Measurements from ENCODE around the gene INPP5D. TPM values are rescaled to one million over a fixed set of nuclear protein-coding genes. Genes with fewer than 3 reads are reported as not detected.

Gene INPP5D
- total RNA-seq, 1 donor: under 0.01 TPM

GRCh38 chr2:233223059-233223894, 163.1 kb downstream of the INPP5D start:
- DNase-seq (ENCODE audit: low read depth): no peak

DNA sequence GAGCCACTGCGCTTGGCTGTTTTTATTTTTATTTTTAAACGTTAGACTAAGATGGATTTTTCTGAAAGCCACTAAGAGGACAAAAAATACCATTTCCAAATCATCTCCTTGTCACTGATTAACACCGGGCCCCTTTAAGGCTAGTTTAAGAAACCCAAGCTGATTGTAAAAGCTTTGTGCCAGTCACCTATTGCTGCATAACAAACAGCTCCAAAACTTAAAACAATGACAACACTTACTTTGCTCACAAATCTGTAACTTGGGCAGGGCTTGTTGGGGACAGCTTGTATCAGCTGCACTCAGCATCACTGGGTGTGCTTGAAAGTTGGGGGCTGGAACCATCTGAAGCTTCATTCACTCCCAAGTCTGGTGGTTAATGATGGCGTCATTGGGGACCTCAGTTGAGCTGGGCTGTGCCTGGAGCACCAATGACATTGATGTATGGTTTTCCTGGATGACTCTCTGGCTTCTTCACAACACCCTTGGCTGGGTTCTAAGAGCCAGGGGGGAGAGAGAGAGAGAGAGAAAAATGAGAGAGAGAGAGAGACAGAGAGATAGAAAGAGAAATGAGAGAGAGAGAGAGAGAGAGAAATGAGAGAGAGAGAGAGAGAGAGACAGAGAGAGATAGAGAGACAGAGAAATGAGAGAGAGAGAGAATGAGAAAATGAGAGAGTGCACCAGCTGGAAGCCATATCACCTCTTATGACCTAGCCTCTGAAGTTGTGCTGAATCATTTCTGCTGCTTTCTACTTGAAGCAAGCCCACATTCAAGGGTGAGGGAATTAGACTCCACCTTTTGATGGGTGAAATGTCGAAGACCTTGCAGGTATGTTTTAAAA, 165.3 kb downstream of the INPP5D start:
- DNase-seq (ENCODE audit: low read depth): no peak
- TF ChIP-seq, protein P1, sequence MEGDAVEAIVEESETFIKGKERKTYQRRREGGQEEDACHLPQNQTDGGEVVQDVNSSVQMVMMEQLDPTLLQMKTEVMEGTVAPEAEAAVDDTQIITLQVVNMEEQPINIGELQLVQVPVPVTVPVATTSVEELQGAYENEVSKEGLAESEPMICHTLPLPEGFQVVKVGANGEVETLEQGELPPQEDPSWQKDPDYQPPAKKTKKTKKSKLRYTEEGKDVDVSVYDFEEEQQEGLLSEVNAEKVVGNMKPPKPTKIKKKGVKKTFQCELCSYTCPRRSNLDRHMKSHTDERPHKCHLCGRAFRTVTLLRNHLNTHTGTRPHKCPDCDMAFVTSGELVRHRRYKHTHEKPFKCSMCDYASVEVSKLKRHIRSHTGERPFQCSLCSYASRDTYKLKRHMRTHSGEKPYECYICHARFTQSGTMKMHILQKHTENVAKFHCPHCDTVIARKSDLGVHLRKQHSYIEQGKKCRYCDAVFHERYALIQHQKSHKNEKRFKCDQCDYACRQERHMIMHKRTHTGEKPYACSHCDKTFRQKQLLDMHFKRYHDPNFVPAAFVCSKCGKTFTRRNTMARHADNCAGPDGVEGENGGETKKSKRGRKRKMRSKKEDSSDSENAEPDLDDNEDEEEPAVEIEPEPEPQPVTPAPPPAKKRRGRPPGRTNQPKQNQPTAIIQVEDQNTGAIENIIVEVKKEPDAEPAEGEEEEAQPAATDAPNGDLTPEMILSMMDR (IDR thresholded peaks at IDR 0.05; ENCODE audit: insufficient read depth, low read depth, low read length): no peak
- no peak overlapping the region for H3K4me3 ChIP-seq (ENCODE audit: low read depth, low read length)

More at GRCh38 chr2:233223059-233223894, 163.1 kb downstream of the INPP5D start:
- TF ChIP-seq, protein P1 (IDR thresholded peaks at IDR 0.05; ENCODE audit: insufficient read depth, low read depth, low read length): no peak
- H3K4me3 ChIP-seq (ENCODE audit: low read depth, low read length): no peak overlapping the region

DNA sequence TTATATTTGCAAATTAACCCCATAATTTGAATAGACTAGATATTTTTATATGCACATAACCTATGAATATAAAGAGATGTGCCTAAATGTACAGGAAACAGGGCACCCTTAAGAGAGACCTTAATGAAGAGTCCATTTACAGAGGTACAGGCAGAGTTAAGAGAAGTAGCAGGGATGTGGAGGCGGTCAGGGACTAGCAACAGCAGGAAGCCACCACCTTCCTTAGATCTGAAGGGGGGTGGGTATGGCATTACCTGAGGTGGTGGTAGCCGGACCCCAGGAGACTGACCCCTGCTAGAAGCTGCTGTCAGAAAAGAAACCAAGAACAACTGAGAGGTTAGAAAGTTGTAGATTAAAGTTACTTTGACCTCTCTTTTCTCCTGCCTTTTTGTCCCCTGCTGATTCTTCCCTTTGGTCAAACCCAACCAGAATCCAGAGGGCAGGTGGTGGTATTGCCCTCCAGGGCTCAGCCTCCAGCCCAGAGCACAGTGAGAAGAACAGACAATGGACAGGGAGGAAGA, 166.4 kb downstream of the INPP5D start:
- DNase-seq (ENCODE audit: low read depth): no peak
- no peak overlapping the region for H3K4me3 ChIP-seq (ENCODE audit: low read depth, low read length)
- TF ChIP-seq, protein P1 (IDR thresholded peaks at IDR 0.05; ENCODE audit: insufficient read depth, low read depth, low read length): no peak

- TF ChIP-seq, protein P1 (IDR thresholded peaks at IDR 0.05; ENCODE audit: insufficient read depth, low read depth, low read length): no peak
- no peak for DNase-seq (ENCODE audit: low read depth)
- H3K4me3 ChIP-seq (ENCODE audit: low read depth, low read length): no peak overlapping the region
These were observed 167.3 kb downstream of the INPP5D start for GRCh38 chr2:233227346-233227978.

- no peak for DNase-seq (ENCODE audit: low read depth)
- no peak overlapping the region for H3K4me3 ChIP-seq (ENCODE audit: low read depth, low read length)
- TF ChIP-seq, protein P1 (IDR thresholded peaks at IDR 0.05; ENCODE audit: insufficient read depth, low read depth, low read length): no peak
These were observed 168.2 kb downstream of the INPP5D start for GRCh38 chr2:233228376-233228775.

DNA sequence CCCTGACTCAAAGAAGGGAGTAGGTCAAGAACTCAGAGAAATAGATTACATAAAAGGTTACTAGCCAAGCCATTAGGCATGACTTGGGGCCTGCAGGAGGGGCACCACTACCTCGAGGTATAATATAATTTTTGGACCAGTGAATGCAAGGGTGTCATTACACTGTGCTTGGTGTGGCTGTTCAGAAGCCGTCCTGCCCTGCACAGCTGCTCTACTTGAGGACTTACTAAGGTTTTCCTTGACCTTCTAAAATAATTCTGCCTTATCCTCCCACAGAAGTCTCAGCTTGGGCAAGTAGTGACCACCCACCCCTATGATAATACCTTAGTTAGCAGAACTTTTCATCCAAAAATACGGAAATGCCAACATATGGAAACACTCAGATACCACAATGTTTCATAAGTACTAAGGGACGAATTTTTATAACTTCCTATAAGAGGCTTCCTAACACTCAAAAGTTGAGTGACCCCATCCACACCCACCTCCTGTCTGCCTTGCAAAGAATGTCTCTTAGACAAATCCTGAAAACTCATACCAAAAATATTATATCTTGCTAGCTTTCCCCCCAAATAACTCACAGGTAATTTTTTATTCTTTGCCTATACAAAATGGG, 173.6 kb downstream of the INPP5D start:
- no peak for DNase-seq (ENCODE audit: low read depth)
- TF ChIP-seq, protein P1 (IDR thresholded peaks at IDR 0.05; ENCODE audit: insufficient read depth, low read depth, low read length): no peak
- H3K4me3 ChIP-seq (ENCODE audit: low read depth, low read length): no peak overlapping the region
